IMR-90 (cell line): ENCODE results near the gene GALNT6. TPM values are rescaled to one million over a fixed set of nuclear protein-coding genes. Genes with fewer than 3 reads are reported as not detected.

Source experiments
- polyA plus RNA-seq, 3 experiments: library from polyadenylated mRNA; depleted of rRNA; stranded (reverse); fragments of >200 nt; gene quantifications; 2 replicates each; pipeline ENCODE4 v1.2.3, GENCODE V29; 2012; ENCODE audit warnings: low replicate concordance in 1 of 3
- total RNA-seq: library from RNA; depleted of rRNA; stranded (reverse); fragments of >200 nt; gene quantifications from 2 replicates; pipeline ENCODE4 v1.2.3, GENCODE V29; 2012; rRNA removed

GALNT6 gene
- total and polyA plus RNA-seq, 2 of the 4 experiments (the other 2 are of a cell fraction): 17.1 to 23.7 TPM

Other genes with a start within 250 kb of the GALNT6 start
- 10.0 and 13.3 TPM in 2 replicates for gene TFCP2, start 218.3 kb downstream of the GALNT6 start, total RNA-seq
- 13.8 and 15.4 TPM in 2 replicates for gene TFCP2, start 218.3 kb downstream of the GALNT6 start, polyA plus RNA-seq (2012; rRNA removed)
- gene POU6F1, start 173.3 kb downstream of the GALNT6 start, total RNA-seq: 0.90 and 1.9 TPM in 2 replicates
- gene POU6F1, start 173.3 kb downstream of the GALNT6 start, polyA plus RNA-seq (2012; rRNA removed): 3.6 and 4.3 TPM in 2 replicates
- 62.2 and 77.2 TPM in 2 replicates for gene DAZAP2, start 152.6 kb downstream of the GALNT6 start, total RNA-seq
- 202 and 316 TPM in 2 replicates for gene DAZAP2, start 152.6 kb downstream of the GALNT6 start, polyA plus RNA-seq (2012; rRNA removed)
- gene SMAGP, start 121.0 kb downstream of the GALNT6 start, total RNA-seq: 12.2 and 15.6 TPM in 2 replicates
- gene SMAGP, start 121.0 kb downstream of the GALNT6 start, polyA plus RNA-seq (2012; rRNA removed): 35.8 and 42.7 TPM in 2 replicates
- gene BIN2, start 67.2 kb downstream of the GALNT6 start, total RNA-seq: not detected in 2 replicates
- not detected in 2 replicates for gene BIN2, start 67.2 kb downstream of the GALNT6 start, polyA plus RNA-seq (2012; rRNA removed)
- gene CELA1, start 44.7 kb downstream of the GALNT6 start, total RNA-seq: not detected in 2 replicates
- not detected in 2 replicates for gene CELA1, start 44.7 kb downstream of the GALNT6 start, polyA plus RNA-seq (2012; rRNA removed)
- 4.4 and 5.2 TPM in 2 replicates for gene SLC4A8, start 33.4 kb upstream of the GALNT6 start, total RNA-seq
- 3.1 and 3.2 TPM in 2 replicates for gene SLC4A8, start 33.4 kb upstream of the GALNT6 start, polyA plus RNA-seq (2012; rRNA removed)
- gene SCN8A, start 199.8 kb upstream of the GALNT6 start, total RNA-seq: 14.7 and 19.7 TPM in 2 replicates
- 6.1 and 6.9 TPM in 2 replicates for gene SCN8A, start 199.8 kb upstream of the GALNT6 start, polyA plus RNA-seq (2012; rRNA removed)